Colonic mucosa (tissue), 4 donors: ENCODE results near the gene EEF1A2. TPM values are rescaled to one million over a fixed set of nuclear protein-coding genes. Genes with fewer than 3 reads are reported as not detected.

Experiments used
- DNase-seq: peaks from one replicate; pipeline ENCODE4 v3.0.0-alpha.2; 2020
- H3K27ac ChIP-seq: fragments of 200-600 bp; one replicate; pipeline ENCODE4 v1.8.0; 2021
- H3K27me3 ChIP-seq: fragments of 200-600 bp; one replicate; pipeline ENCODE4 v1.8.0; 2021
- H3K36me3 ChIP-seq: fragments of 200-600 bp; one replicate; pipeline ENCODE4 v1.8.0; 2021
- H3K4me1 ChIP-seq: fragments of 200-600 bp; one replicate; pipeline ENCODE4 v1.8.0; 2021; ENCODE audit warnings: mild to moderate bottlenecking
- H3K4me3 ChIP-seq: fragments of 200-600 bp; one replicate; pipeline ENCODE4 v1.8.0; 2021
- H3K9ac ChIP-seq, 2 donors: one replicate each; pipeline ENCODE4 v1.7.0; 2013; ENCODE audit warnings: control low read depth in 2 of 2, low read depth in 2 of 2, low read length in 2 of 2
- H3K9me3 ChIP-seq: fragments of 200-600 bp; one replicate; pipeline ENCODE4 v1.8.0; 2021
- CTCF ChIP-seq: fragments of 200-600 bp; IDR thresholded peaks from one replicate; pipeline ENCODE4 v1.8.0; 2022; ENCODE audit warnings: antibody characterized with exemption, mild to moderate bottlenecking
- intact Hi-C: fragments of 100-400 bp; cut with DNase I; formaldehyde crosslinking; loops from one replicate; pipeline ENCODE4 v1.14.1; 2022
- total RNA-seq, 2 donors: library from RNA; stranded (reverse); fragmentation: NEBNext Ultra II Directional in 1 of 2; extraction: Animal tissue kit (Norgen Biotek cat#: 25700) in 1 of 2; gene quantifications; one replicate each; pipeline ENCODE4 v1.2.1, GENCODE V29; 2021
- donor health status: healthy.
- donor health status: DM: no; HTN: no; CAD: no.
- donor health status: DM: no; HTN: no; CAD: no.

The EEF1A2 gene
- total RNA-seq, 2 donors from 2014 or later: 1.5 to 3.2 TPM

DNA sequence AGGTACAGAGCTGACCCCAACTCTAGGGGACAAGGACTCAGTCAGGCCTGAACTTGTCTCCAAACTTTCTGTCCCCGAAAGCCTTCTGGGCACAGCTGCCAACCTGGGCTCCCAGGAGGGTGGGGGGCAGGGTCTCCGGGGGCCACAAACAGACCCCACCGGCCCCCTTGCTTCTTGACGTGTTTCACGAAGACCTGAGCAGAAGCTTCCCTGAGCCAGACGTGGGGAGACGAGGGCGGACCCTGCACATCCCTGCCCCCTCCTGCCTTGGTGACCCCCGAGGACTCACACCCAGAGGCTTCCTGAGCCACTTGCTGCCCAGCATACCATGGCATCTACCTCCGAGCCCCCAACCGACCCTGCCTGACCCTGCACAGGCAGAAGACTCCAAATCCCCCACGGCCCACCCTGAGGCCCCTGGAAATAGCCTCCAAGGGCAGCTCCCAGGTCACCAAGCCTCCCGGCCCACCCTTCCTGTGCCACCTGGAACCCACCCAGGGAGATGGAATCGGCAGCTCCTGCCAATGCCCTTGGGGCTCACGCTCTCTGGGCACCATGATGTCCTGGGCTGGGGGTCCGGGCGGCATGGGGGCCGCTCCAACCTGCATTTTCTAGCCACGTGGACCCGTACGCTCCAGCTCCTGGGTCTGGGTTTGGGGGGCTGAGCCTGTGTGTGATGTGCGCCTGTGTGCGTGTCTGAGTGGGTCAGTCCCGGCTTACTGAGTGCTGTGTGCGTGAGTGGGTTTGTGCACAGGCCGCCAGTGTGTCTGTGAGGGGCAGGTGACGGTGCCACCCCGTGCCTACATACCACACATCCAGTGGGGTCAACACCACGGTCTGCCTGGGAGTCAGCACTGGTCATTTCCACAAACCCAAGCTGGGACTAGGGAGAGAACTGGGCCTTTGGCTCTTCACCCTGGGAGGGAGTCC, 40.8 kb upstream of the EEF1A2 start:
- H3K27me3 ChIP-seq: no peaks in the 10 kb centered on the region
- H3K4me1 ChIP-seq: peaks cover 10% of the 10 kb centered on the region
- H3K9me3 ChIP-seq: no peaks in the 10 kb centered on the region
- peak overlapping the region; percentile 44 to 99 for H3K9ac ChIP-seq
- H3K4me3 ChIP-seq: no peak overlapping the region
- no peak for TF ChIP-seq CTCF
- peak overlapping the region; percentile 98 for H3K27ac ChIP-seq
- intact Hi-C loops: loop anchor here (10.0 kb wide), 2 partner anchors 325 to 435 kb away; partner anchors contain the start of genes ABHD16B, SAMD10 and TPD52L2
- H3K36me3 ChIP-seq: no peaks in the 10 kb centered on the region
- DNase-seq: no peak

DNA sequence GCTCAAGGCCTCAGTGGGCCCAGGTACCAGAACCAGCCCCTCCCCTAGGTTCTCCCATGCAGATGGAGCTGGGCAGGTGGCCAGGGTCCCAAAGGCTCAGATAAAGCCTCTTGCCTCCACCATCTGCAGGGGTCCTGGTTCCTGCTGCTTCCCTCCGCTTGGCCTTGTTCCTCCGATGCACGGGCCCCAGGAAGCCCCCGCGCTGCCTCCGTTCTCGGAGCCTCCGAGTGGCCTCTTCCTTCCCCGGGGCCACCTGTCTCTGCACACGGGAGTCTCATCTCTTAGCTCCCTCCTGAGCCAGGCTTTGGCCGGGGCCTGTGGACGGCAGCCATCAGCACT, 40.2 kb upstream of the EEF1A2 start:
- no peak overlapping the region for H3K4me3 ChIP-seq
- H3K27ac ChIP-seq: peak overlapping the region; percentile 98
- peak overlapping the region; percentile 44 to 99 for H3K9ac ChIP-seq
- H3K36me3 ChIP-seq: no peaks in the 10 kb centered on the region
- no peaks in the 10 kb centered on the region for H3K9me3 ChIP-seq
- H3K27me3 ChIP-seq: no peaks in the 10 kb centered on the region
- no peak for TF ChIP-seq CTCF
- peaks cover 12% of the 10 kb centered on the region for H3K4me1 ChIP-seq
- no peak for DNase-seq
- intact Hi-C loops: loop anchor here (10.0 kb wide), 1 partner anchor 436 kb away; the partner anchor contains the start of gene SAMD10

- Histone ChIP-seq H3K9me3 (no peaks in the 10 kb centered on the region), H3K27ac (peak overlapping the region; percentile 98), H3K9ac (peak overlapping the region; percentile 91 to 99), H3K27me3 (no peaks in the 10 kb centered on the region), H3K4me3 (peak overlapping the region; percentile 45), H3K36me3 (no peaks in the 10 kb centered on the region), H3K4me1 (peaks cover 12% of the 10 kb centered on the region)
- no peak for TF ChIP-seq CTCF
- DNase-seq: peak; percentile 95
- intact Hi-C loops: loop anchor here (10.0 kb wide), 1 partner anchor 436 kb away; the partner anchor contains the start of gene SAMD10
Measured at GRCh38 chr20:63538204-63539091, 39.6 kb upstream of the EEF1A2 start.

DNA sequence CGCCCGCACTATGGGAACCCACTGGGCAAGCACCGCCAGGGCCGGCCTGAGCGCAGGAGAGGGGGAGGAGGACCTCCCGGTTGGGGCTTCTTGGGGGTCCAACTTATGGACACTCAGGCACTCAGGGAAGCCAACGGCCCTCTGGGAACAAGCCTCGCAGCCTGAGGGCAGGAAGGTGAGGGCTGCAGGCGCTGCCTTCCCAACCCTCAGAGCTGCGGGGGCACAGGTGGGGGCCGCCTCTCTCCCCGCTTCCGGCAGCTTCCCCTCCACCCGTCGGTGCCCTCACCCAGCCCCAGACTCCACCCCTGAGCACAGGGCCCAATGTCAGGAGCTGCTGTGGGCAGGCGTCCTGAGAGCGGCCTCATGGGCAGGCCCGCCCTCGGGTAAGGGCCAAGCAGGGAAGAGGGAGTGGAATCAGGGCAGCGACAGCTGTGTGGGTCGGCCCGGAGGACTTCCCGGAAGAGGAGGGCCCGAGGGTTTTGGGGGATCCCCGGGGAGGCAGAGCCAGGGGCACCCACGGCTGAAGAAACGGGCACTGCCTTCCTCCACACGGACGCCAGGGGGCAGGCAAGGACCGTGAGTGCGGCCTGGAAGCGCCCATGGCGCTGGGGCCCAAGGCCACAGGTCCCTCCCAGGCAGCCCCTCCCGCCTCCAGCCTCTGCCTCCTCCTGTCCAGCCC, 38.8 kb upstream of the EEF1A2 start:
- Histone ChIP-seq H3K4me3 (peak overlapping the region; percentile 45), H3K9me3 (no peaks in the 10 kb centered on the region), H3K27me3 (no peaks in the 10 kb centered on the region), H3K27ac (peak overlapping the region; percentile 98), H3K9ac (peak overlapping the region; percentile 91 to 99), H3K4me1 (peaks cover 12% of the 10 kb centered on the region), H3K36me3 (no peaks in the 10 kb centered on the region)
- peak; percentile 97 for DNase-seq
- intact Hi-C loops: loop anchor here (10.0 kb wide), 1 partner anchor 437 kb away; the partner anchor contains the start of gene SAMD10
- peak; percentile 95 for TF ChIP-seq CTCF
